HUES6 (cell line): Measurements from ENCODE around the gene RAB3B.
A peak's percentile ranks its signal among the peaks of the same experiment; 100 is the strongest.
"Not testable (repeated sequence)": the region's sequence is repeated elsewhere in the genome, so short reads cannot be mapped to it uniquely, and the experiment has no call there.

Experiments
- H3K27ac ChIP-seq: 2 replicates; pipeline ENCODE4 v1.7.0; 2013; ENCODE audit warnings: low read depth, mild to moderate bottlenecking, low read length, inconsistent platforms
- H3K27me3 ChIP-seq: 2 replicates; pipeline ENCODE4 v1.6.1; 2013; ENCODE audit warnings: low read length; ENCODE audit not compliant: control insufficient read depth, insufficient read depth
- H3K36me3 ChIP-seq: 2 replicates; pipeline ENCODE4 v1.6.1; 2013; ENCODE audit warnings: low read length; ENCODE audit not compliant: control insufficient read depth, insufficient read depth
- H3K4me1 ChIP-seq: 2 replicates; pipeline ENCODE4 v1.6.1; 2013; ENCODE audit warnings: low read length; ENCODE audit not compliant: control insufficient read depth, insufficient read depth
- H3K4me3 ChIP-seq: 2 replicates; pipeline ENCODE4 v1.5.1; 2013; ENCODE audit warnings: low read depth, low read length
- H3K9ac ChIP-seq: one replicate; pipeline ENCODE4 v1.6.1; 2013; ENCODE audit warnings: mild to moderate bottlenecking, low read length
- H3K9me3 ChIP-seq: 2 replicates; pipeline ENCODE4 v1.6.1; 2013; ENCODE audit warnings: low read depth, low read length; ENCODE audit not compliant: control insufficient read depth, insufficient read depth

Gene RAB3B

DNA sequence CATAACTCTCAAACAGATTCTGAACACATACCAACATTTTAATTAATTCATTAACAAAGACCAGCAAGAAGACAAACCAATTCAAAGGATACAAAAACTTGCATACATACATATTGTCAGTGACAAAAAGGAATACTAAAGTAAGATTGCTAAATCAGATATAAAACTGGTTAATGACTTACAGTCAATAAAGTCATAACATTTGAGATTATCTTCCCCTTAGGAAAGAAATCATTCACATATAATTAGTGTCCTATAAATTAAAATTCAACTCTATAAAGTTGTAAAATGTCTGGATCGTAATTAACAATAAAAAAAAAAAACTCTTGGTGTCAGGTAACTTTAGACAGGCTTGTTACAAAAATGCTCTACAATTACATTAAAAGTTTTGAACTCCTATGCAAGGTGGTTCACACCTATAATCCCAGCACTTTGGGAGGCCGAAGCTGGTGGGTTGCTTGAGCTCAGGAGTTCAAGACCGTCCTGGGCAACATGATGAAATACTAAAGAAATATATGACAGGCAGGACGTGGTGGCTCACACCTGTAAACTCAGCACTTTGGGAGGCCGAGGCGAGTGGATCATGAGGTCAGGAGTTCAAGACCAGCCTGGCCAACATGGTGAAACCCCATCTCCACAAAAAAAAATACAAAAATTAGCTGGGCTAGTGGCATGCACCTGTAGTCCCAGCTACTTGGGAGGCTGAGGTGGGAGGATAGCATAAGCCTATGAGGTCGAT, 17.7 kb upstream of the RAB3B start:
- Histone ChIP-seq H3K9me3 (no peaks in the 10 kb centered on the region), H3K36me3 (no peaks in the 10 kb centered on the region), H3K27me3 (no peaks in the 10 kb centered on the region), H3K9ac (peak overlapping the region; percentile 73), H3K4me1 (peaks cover 33% of the 10 kb centered on the region), H3K27ac (peak overlapping the region; percentile 72; the same call in 1 of the 2 replicates), H3K4me3 (no peak overlapping the region)

DNA sequence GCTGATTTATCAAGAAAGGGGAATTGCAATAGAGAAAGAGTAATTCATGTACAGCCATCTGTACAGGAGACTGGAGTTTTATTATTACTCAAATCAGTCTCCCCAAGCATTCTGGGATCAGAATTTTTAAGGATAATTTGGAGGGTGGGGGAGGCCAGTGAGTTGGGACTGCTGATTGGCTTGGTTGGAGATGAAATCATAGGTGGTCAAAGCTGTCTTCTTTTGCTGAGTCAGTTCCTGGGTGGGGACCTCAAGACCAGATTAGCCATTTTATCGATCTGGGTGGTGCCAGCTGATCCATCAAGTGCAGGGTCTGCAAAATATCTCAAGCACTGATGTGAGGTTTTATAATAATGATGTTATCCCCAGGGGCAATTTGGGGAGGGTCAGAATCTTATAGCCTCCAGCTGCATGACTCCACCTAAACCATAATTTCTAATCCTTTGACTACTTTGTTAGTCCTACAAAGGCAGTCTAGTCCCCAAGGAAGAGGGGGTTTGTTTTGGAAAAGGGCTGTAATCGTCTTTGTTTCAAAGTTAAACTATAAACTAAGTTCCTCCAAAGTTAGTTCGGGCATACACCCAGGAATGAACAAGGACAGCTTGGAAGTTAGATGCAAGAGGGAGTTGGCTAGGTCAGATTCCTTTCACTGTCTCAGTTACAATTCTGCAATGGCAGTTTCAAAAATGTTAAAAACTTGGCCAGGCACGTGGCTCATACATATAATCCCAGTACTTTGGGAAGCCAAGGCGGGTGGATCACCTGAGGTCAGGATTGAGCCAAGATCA, 16.9 kb upstream of the RAB3B start:
- Histone ChIP-seq H3K4me3 (peak overlapping the region; percentile 46), H3K9me3 (no peaks in the 10 kb centered on the region), H3K36me3 (no peaks in the 10 kb centered on the region), H3K27ac (peak overlapping the region; percentile 72), H3K27me3 (no peaks in the 10 kb centered on the region), H3K4me1 (peaks cover 33% of the 10 kb centered on the region), H3K9ac (peak overlapping the region; percentile 73)

DNA sequence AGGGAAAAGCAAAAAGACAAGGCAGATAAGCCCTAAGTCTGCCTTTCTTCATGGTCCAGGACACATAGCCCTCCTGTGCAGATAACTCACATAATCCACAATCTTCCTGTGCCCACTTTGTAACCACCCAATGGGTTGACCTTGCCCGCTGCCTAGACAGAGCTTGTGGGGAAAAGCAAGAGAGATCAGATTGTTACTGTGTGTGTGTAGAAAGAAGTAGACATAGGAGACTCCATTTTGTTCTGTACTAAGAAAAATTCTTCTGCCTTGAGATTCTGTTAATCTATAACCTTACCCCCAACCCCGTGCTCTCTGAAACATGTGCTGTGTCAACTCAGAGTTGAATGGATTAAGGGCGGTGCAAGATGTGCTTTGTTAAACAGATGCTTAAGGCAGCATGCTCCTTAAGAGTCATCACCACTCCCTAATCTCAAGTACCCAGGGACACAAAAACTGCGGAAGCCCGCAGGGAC, 15.6 kb upstream of the RAB3B start:
- Histone ChIP-seq H3K4me1 (peaks cover 24% of the 10 kb centered on the region), H3K9ac (peak overlapping the region; percentile 73), H3K27ac (peak overlapping the region; percentile 73), H3K4me3 (peak overlapping the region; percentile 15; the same call in 1 of the 2 replicates)
- H3K27me3 ChIP-seq, H3K9me3 ChIP-seq, H3K36me3 ChIP-seq: not testable (repeated sequence)

DNA sequence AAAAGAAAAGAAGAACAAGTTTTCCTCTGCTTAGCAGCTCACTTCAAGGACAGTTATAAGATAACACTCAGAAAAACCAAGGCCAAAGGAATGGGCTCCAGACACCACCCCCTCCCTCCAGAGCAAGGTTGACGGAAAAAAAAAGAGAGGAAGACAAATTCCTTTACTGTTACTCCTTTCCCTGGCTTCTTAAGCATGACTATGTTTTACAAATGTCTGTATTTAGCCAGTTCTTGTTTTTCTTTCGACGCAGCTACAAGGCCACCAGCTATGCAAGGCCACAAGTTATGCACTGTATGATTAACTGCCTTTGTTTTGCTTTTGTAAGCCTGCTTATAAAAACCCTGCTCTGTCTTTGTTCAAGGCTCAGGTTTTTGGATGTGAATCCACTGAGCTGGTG, 15.0 kb upstream of the RAB3B start:
- H3K4me3 ChIP-seq: 0 out of 2 replicates have a peak overlapping the region, but pooled peaks have one; percentile 15
- H3K27me3 ChIP-seq, H3K9me3 ChIP-seq, H3K36me3 ChIP-seq: not testable (repeated sequence)
- peak overlapping the region; percentile 73 for H3K27ac ChIP-seq
- peaks cover 23% of the 10 kb centered on the region for H3K4me1 ChIP-seq
- H3K9ac ChIP-seq: peak overlapping the region; percentile 73

DNA sequence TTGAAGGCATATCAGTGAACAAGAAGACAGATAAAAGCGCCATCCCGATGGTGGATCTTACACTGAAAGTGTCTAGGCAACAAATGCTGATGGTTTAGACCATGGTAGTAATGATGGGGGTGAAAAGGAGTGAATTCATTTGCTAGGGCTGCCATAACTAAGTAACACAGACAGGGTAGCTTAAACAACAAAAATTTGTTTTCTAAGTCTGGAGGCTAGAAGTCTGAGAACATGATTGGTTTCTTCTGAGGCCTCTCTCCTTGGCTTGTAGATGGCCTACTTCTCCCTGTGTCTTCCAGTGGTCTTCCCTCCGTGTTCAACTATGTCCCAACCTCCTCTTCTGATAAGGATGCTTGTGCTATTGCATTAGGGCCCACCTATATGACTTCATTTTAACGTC, 13.4 kb upstream of the RAB3B start:
- no peaks in the 10 kb centered on the region for H3K27me3 ChIP-seq
- no peak overlapping the region for H3K9ac ChIP-seq
- H3K4me1 ChIP-seq: peaks cover 23% of the 10 kb centered on the region
- no peak overlapping the region for H3K27ac ChIP-seq
- no peak overlapping the region for H3K4me3 ChIP-seq
- no peaks in the 10 kb centered on the region for H3K36me3 ChIP-seq
- H3K9me3 ChIP-seq: no peaks in the 10 kb centered on the region

DNA sequence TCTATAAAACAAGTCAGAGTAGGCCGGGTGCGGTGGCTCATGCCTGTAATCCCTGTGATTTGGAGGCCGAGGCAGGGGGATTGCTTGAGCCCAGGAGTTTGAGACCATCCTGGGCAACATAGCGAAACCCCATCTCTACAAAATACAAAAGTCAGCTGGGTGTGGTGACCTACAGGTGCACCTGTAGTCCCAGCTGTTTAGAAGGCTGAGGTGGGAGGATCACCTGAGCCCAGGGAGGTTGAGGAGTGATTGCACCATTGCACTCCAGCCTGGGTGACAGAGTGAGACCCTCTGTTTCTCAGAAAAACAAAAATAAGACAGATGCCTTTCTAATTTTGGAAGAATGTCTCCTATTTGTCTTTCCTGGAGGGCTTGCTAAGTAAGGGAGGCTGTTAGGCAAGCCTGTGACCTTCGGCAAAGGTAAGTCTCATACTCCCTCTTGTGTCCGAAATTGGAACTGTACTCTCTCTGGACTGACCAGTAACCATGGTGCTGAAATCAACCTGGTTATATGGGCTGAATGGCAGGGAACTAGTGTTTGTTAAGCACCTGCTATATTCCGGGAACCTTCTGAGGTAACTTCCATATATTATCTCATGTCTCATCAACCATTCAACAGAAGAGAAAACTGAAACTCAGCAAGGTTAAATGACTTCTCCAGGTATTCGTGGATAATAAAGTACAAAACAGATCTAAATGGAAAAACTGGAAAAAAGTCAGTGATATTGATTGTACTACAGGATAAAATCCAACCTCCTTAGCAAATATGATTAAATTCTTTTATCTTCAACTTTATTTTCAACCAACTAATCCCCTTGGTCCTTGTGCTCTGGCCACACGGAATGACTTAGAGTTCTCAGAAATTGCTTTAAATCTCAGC, 11.8 kb upstream of the RAB3B start:
- peaks cover 23% of the 10 kb centered on the region for H3K4me1 ChIP-seq
- H3K27me3 ChIP-seq: no peaks in the 10 kb centered on the region
- no peaks in the 10 kb centered on the region for H3K9me3 ChIP-seq
- no peaks in the 10 kb centered on the region for H3K36me3 ChIP-seq
- no peak overlapping the region for H3K4me3 ChIP-seq
- H3K9ac ChIP-seq: no peak overlapping the region
- H3K27ac ChIP-seq: no peak overlapping the region

DNA sequence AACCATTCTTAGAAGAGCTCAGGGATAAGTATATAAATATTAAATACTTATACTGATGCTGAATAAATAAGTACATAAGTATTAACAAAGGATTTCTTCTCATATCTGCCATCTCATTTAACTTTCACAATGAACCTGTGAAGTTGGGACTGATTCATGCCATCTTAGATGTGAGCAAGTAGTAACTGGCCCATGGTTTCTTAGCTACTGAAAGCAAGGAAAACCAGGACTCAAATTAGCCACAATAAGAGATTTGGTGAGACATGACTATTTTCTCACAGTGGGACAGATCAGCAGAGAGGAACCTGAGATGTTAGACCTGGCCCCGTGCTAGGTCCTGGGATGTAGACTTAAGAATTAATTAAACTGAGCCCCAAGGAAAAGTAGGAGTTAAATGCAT, 8.2 kb upstream of the RAB3B start:
- Histone ChIP-seq H3K27me3 (no peaks in the 10 kb centered on the region), H3K4me3 (no peak overlapping the region)

DNA sequence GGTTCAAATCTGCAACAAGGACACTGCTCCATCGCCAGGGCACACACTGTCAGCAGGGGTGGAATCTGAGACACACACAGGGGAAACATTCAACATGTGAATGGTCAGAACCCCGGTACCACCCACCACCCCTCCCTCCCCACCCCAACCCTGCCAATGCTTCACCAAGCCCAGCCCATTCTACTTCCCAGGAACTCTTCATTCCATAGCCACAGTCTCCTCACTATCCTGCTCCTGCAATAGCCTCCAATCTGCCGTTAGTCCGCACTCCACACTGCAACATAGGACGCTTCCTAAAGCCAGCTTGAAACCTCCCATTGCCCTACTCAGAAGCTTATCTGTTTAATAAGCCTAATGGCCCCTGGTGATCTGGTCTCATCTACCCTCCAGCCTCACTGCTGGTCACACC, 7.5 kb upstream of the RAB3B start:
- Histone ChIP-seq H3K4me3 (no peak overlapping the region), H3K9ac (no peak overlapping the region), H3K27me3 (no peaks in the 10 kb centered on the region), H3K36me3 (no peaks in the 10 kb centered on the region), H3K9me3 (no peaks in the 10 kb centered on the region), H3K4me1 (peaks cover 13% of the 10 kb centered on the region), H3K27ac (no peak overlapping the region)

More for the DNA sequence above, 8.2 kb upstream of the RAB3B start:
- Histone ChIP-seq H3K36me3 (no peaks in the 10 kb centered on the region), H3K4me1 (peaks cover 13% of the 10 kb centered on the region), H3K9ac (no peak overlapping the region), H3K9me3 (no peaks in the 10 kb centered on the region), H3K27ac (no peak overlapping the region)

DNA sequence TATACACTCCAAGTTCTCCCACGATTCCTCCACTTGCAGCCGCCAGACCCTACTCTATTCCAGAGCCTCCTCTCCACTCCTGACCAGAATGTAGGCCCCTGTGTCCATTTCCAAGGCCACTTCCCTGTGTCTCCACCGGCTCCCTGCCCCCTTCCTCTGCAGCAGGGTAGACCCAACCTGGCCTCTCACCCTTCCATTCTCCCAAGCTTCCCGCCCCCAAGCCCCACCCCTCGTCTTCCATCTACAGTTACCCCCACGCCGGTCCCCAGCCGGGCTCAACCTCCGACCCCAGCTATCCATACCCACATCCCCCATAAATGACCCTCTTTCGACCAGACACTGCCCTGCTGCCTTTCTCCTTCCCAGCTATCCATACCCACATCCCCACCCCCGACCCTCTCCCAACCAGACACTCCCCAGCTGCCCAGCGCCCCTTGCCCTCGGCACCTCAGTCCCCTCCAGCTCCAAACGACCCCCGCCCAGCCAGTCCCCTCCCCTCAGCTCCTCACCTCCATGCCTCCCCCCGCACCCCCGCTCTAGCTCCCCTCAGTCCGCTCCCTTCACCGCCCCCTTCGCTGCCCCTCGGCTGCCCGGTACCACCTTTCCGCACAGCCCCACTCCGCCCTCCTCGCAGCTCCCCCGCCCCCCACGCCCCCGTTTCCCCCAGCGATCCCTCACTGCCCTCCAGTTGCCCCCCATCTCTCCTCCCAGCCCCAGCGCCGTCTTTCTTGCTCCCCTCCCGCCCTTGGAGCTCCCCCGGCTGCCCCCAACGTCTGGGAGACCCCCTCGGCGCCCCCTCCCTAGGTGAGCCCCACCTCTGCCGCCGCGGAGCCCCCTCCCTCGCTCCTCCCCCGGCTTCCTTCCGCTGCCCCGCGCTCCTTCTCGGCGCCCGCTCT, 670 bp downstream of the RAB3B start:
- peaks cover 13% of the 10 kb centered on the region for H3K27me3 ChIP-seq
- H3K36me3 ChIP-seq: peaks cover 4% of the 10 kb centered on the region; the same call in 1 of the 2 replicates
- H3K4me3 ChIP-seq: peak overlapping the region; percentile 78
- no peak overlapping the region for H3K27ac ChIP-seq
- peaks cover 7% of the 10 kb centered on the region; the same call in 1 of the 2 replicates for H3K4me1 ChIP-seq
- peak overlapping the region; percentile 56 for H3K9ac ChIP-seq
- H3K9me3 ChIP-seq: no peaks in the 10 kb centered on the region

DNA sequence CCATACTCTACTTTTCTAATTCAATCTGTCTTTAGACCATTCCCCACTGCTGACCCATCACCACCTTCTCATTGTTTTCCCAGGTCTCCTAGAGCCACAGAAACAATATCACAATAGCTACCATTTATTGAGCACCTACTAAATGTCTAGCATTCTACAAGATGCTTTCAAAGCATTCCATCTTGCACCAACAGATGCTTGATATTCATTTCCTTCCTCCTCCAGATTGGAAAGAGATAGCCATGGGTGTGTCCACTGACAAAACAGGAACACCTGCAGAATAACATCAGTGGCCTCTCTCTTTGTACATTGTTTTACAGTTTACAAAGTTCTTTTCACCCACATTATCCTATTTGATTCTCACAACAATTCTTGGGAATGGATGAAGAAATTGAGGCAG, 2.2 kb downstream of the RAB3B start:
- Histone ChIP-seq H3K27ac (no peak overlapping the region), H3K9ac (no peak overlapping the region), H3K9me3 (no peaks in the 10 kb centered on the region), H3K4me3 (no peak overlapping the region), H3K27me3 (peaks cover 13% of the 10 kb centered on the region), H3K36me3 (peaks cover 4% of the 10 kb centered on the region; the same call in 1 of the 2 replicates), H3K4me1 (peaks cover 7% of the 10 kb centered on the region; the same call in 1 of the 2 replicates)
